Measurements from ENCODE around the gene RAI14.

DNA sequence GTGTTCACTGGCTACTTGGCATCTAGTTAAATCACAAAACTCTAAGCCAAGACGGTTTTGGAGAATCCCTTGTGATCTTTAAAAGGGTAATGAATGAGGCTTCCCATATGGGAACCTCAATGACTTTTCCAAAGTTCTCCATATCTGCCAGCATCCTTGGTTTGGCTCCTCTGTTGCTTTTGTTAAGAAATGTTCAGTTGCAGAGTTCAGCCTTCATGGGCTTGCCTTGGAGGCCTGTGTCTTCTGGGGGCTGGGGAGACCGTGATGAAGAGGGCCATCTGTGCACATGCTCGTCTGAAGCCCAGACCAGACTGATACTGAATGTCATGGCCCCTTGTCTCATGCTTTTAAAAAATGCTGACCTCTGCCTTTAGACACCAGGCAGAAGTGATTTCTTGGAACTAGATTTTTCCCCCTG lies 84.3 kb downstream of the RAI14 start:
- no peak for TF ChIP-seq CTCF (IDR thresholded peaks at IDR 0.05; ENCODE audit: poor library complexity)
- TF ChIP-seq EZH2phosphoT487 (IDR thresholded peaks at IDR 0.05; ENCODE audit: low read depth, severe bottlenecking, unreplicated experiment) = no peak
